ENCODE measurements around the gene TRAPPC6A.
"Not testable (repeated sequence)": the region's sequence is repeated elsewhere in the genome, so short reads cannot be mapped to it uniquely, and the experiment has no call there.

TRAPPC6A gene

DNA sequence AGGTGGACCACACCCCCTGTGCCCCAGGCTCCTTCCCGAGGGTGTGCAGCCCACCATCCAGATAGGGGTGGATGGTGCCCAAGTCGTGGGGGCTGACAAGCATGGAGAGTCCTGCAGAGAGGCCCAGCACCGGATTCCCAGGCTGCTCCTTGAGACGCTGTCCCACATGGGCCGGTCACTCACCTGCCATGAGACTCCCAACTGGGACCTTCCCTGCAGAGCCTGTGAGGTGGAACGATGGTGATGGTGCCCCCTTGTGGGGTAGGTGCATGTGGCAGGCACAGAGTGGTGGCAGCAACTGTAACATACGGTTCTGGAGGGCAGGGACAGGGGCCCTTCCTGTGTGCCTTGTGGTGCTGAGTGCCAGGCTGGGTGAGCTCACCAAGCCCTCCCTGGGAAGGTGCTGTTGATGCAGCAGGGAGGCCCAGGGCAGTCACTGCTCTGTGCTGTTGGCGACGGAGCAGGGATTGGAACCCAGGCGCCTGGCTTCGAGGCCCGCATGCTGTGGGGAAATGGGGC is 52.0 kb downstream of the TRAPPC6A start:
- DNase-seq = peak; percentile 71 to 74

GRCh38 chr19:45125360-45125759 is 52.7 kb downstream of the TRAPPC6A start:
- no peak for DNase-seq

DNA sequence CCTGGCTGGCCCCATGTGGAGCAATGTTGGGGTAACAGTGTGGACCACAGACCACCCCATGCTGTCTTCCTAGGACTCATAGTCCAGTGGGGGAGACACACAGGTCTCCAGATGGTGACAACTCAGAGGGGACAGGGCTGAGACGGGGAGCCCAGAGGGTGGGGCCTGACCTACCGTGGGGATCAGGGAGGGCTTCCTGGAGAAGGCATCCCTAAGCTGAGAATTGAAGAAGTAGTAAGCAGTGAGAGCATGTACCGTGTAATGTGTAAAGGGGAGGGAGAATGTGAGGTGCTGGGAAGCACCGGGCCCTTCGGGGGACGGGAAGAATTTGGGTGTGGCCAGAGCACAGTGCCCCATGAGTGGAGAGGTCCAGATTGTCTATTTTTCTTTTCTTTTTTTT is 54.0 kb downstream of the TRAPPC6A start:
- no peak for DNase-seq

DNA sequence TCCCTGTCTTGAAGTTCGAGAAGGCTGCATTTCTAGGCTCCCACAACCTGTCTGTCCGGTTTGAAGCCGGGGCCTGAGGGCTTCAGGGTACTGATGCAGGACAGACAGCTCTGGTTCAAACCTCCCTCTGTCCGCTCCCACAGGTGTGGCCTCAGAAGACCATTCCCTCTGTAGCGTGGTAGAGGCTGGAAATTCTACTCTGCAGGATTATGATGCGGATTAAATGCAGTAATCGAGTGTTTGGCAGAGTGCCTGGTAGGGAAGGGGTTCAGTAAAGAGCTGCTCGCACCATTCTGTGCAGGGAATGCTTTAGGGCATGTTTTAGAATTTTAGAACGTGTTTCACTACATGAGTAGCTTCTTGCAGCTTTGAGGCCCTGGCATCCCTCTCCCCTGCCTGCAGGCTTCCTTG is 54.6 kb downstream of the TRAPPC6A start:
- DNase-seq = no peak

GRCh38 chr19:45122832-45123231 is 55.2 kb downstream of the TRAPPC6A start:
- no peak for DNase-seq

DNA sequence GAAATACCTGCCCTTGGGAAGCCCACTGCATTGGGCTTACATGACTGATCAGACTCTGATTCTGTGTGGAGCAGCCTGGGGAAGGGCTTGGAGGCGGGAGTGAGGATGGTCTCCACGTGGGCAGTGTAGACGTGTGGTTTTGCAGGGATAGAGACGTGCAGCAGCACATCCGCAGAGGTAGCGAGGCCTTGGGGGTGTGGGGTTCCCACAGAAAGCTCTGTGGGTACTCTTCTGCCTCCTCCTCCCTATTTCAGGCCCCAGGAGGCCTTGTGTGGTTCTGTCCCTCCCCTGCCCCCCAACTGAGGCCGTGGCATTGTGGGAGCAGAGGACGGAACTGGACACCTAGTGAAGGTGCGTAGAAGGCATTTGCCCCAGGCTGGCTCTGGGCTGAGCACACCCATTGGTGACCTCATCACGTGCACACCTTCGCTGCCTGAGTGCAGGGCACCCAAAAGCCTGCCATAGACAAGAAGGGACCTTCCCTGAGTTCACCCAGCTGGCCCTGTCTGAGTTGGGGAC is 56.2 kb downstream of the TRAPPC6A start:
- no peak for DNase-seq

DNA sequence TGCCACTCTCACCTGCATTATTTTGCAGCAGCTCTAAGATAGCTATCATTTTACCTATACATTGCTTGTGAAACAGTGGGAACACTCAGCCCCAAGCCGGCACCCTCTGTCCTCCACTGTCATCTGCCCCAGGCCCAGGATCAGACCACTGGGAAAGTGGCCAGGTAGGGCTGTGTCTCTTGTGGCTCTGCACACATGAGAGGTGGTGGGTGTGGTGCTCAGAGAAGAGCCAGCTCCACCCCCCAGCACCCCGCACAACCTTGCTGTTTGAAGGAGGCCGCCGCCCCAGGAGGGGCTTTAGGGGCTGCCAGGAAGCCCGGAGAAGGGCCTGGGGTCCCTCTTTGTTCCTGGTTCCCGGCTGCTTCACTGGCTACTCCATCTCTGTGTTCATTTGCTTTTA is 58.5 kb downstream of the TRAPPC6A start:
- DNase-seq = no peak

DNA sequence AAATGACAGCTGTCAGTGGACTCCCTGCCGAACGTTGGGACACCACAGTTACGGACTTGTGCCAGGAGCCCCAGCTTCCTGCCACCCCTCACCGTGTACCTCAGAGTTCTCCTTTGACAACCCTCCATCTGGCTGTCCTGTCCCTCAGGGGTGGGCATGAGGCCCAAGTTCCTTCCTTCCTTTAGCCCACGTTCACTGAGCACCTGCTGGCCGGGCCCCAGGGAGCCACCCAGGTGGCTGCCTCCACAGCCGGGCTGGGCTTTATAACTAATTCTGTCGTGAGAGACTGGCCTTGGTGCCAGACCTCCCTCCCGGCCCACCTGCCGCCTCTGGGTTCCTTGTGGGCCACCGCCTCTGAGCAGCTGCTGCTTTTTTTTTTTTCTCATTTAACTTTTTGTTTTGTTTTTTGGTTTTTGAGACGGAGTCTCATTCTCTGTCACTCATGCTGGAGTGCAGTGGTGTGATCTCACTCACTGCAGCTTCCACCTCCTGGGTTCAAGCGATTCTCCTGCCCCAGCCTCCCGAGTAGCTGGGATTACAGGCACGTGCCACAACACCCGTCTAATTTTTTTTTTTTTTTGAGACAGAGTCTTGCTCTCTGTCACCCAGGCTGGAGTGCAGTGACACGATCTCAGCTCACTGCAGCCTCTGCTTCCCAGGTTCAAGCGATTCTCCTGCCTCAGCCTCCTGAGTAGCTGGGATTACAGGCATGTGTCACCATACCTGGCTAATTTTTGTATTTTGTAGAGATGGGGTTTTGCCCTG is 59.3 kb downstream of the TRAPPC6A start:
- DNase-seq = not testable (repeated sequence)

- DNase-seq = peak; percentile 21 to 60
Observed at GRCh38 chr19:45118106-45118505, 59.9 kb downstream of the TRAPPC6A start.

DNA sequence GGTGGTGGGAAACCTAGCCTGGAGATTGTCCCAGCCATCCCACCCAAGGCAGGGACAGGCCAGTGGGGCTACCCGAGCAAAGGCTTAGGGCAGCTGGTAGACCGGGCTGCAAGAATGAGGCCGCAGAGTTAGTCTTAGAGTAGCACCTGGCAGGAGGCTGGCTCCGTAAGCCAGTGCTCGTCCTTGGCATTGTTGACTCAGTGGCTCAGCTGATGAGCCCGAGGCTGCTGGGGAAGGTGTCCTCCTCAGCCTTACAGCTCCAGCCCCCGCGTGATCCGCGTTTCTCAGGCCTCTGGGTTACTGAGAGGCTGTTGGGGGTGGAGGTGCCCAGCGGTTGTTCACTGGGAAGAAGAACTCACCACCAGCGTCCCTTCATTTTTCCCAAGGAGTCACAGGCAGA is 60.4 kb downstream of the TRAPPC6A start:
- peak; percentile 12 to 56 for DNase-seq

GRCh38 chr19:45117167-45117594 is 60.9 kb downstream of the TRAPPC6A start:
- DNase-seq = peak; percentile 69 to 89

GRCh38 chr19:45115809-45116615 is 62.0 kb downstream of the TRAPPC6A start:
- DNase-seq = peak; percentile 81 to 88

- no peak for DNase-seq
Observed at GRCh38 chr19:45114116-45114515, 63.9 kb downstream of the TRAPPC6A start.

DNA sequence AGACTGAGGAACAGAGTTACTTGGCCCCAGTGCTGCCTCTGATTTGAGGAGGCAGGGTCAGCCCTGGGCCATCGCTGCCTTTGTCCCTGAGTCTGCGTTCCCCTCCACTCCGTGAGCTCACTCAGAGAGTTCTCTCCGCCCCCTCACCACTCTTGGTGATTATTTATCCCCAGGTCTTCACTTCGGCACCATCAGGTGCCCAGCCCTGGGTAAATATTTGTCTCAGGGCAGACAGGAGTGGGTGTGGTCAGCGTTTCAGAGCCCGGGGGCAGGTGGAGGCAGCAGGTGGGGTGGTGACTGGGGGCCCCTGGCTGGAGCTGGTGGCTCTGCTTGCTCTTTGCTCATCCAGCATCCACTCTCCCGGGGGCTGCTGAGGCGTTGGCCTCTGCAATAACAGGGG is 64.4 kb downstream of the TRAPPC6A start:
- DNase-seq = no peak
